SK-N-SH (cell line): Measurements from ENCODE around the gene REG1A. TPM values are rescaled to one million over a fixed set of nuclear protein-coding genes. Genes with fewer than 3 reads are reported as not detected.

Experiments used
- CTCF ChIA-PET: fragments of 300-600, 350-600 bp; formaldehyde crosslinking; extraction: SDS; loops from one replicate; lab custom pipeline; 2021; lab: Yijun Ruan, JAX
- POLR2A ChIA-PET: fragments of 350-600 bp; sonication (Branson Sonifier 250); formaldehyde crosslinking; extraction: SDS; loops from one replicate; lab custom pipeline; 2020; ENCODE audit warnings: antibody characterized with exemption, inconsistent platforms; lab: Yijun Ruan, JAX
- DNase-seq: peaks from one replicate; pipeline ENCODE4 v3.0.0; 2012
- H2AFZ ChIP-seq: fragments of 200-600 bp; sonication (generic); 2 replicates; pipeline ENCODE4 v1.8.1; 2016; ENCODE audit warnings: antibody characterized with exemption, mild to moderate bottlenecking, low read depth
- H3F3A ChIP-seq: fragments of 200-600 bp; sonication (generic); replicated peaks from 2 replicates; pipeline ENCODE3; 2016; ENCODE audit warnings: antibody characterized with exemption, mild to moderate bottlenecking; ENCODE audit not compliant: insufficient read depth
- H3K27ac ChIP-seq, 2 experiments: fragments of 200-500 bp in 1 of 2; fragments of 200-600 bp in 1 of 2; sonication (Bioruptor generic) in 1 of 2; sonication (generic), shearing (Covaris generic) in 1 of 2; 2 replicates each; pipeline versions ENCODE4 v1.5.1 to v1.6.1; 2014 to 2016; ENCODE audit warnings: low read depth in 2 of 2, inconsistent platforms in 1 of 2, low read length in 1 of 2, mild to moderate bottlenecking in 1 of 2, mixed read lengths in 1 of 2
- H3K27me3 ChIP-seq: fragments of 200-600 bp; sonication (generic), shearing (Covaris generic); 2 replicates; pipeline ENCODE4 v1.6.1; 2016; ENCODE audit warnings: mixed run types; ENCODE audit not compliant: insufficient read depth
- H3K36me3 ChIP-seq, 2 experiments: fragments of 200-500 bp in 1 of 2; fragments of 200-600 bp in 1 of 2; sonication (Bioruptor generic) in 1 of 2; sonication (generic) in 1 of 2; replicated peaks in 1 of 2; 2 replicates each; pipeline versions ENCODE3 to v1.5.1; 2014 to 2016; ENCODE audit warnings: low read length in 1 of 2, mild to moderate bottlenecking in 1 of 2; ENCODE audit not compliant: insufficient read depth in 2 of 2, control insufficient read depth in 1 of 2
- H3K4me1 ChIP-seq, 2 experiments: fragments of 200-500 bp in 1 of 2; fragments of 200-600 bp in 1 of 2; sonication (Bioruptor generic) in 1 of 2; sonication (generic), shearing (Covaris generic) in 1 of 2; 2 replicates each; pipeline versions ENCODE4 v1.5.1 to v1.6.1; 2014 to 2016; ENCODE audit warnings: low read depth in 1 of 2, low read length in 1 of 2, mixed run types in 1 of 2; ENCODE audit not compliant: insufficient read depth in 2 of 2, control insufficient read depth in 1 of 2
- H3K4me2 ChIP-seq: fragments of 200-600 bp; sonication (generic), shearing (Covaris generic); 2 replicates; pipeline ENCODE4 v1.6.1; 2017; ENCODE audit warnings: mixed run types
- H3K4me3 ChIP-seq, 2 experiments: fragments of 200-500 bp in 1 of 2; fragments of 200-600 bp in 1 of 2; sonication (Bioruptor generic) in 1 of 2; sonication (generic), shearing (Covaris generic) in 1 of 2; 2 replicates each; pipeline versions ENCODE4 v1.5.1 to v1.8.1; 2014 to 2016; ENCODE audit warnings: low read depth in 2 of 2, inconsistent platforms in 1 of 2, low read length in 1 of 2, mild to moderate bottlenecking in 1 of 2, mixed read lengths in 1 of 2, moderate library complexity in 1 of 2
- H3K79me2 ChIP-seq: fragments of 200-600 bp; sonication (generic); 2 replicates; pipeline ENCODE4 v1.8.1; 2017; ENCODE audit warnings: mild to moderate bottlenecking; ENCODE audit not compliant: insufficient read depth
- H3K9ac ChIP-seq: fragments of 200-600 bp; sonication (generic); 2 replicates; pipeline ENCODE4 v1.6.1; 2017; ENCODE audit warnings: mixed run types
- H3K9me2 ChIP-seq: fragments of 200-600 bp; sonication (generic); 2 replicates; pipeline ENCODE4 v1.6.1; 2017; ENCODE audit warnings: mixed run types
- H3K9me3 ChIP-seq: fragments of 200-600 bp; sonication (generic); 2 replicates; pipeline ENCODE4 v1.6.1; 2017; ENCODE audit warnings: mixed run types, mild to moderate bottlenecking, moderate library complexity
- H4K20me1 ChIP-seq: fragments of 200-600 bp; sonication (generic); 2 replicates; pipeline ENCODE4 v1.6.1; 2017; ENCODE audit warnings: mild to moderate bottlenecking, mixed run types; ENCODE audit not compliant: insufficient read depth
- CHD2 ChIP-seq: fragments of 150-350 bp; IDR thresholded peaks from 2 replicates; pipeline ENCODE4 v1.6.1; 2018; ENCODE audit warnings: low read length; ENCODE audit not compliant: partially characterized antibody
- EZH2phosphoT487 ChIP-seq: fragments of 200-600 bp; sonication (generic); IDR thresholded peaks from 2 replicates; pipeline ENCODE4 v1.6.1; 2017; ENCODE audit warnings: low read depth, mixed run types, mild to moderate bottlenecking, antibody characterized with exemption, moderate library complexity, borderline replicate concordance
- FOXM1 ChIP-seq: IDR thresholded peaks from 2 replicates; pipeline ENCODE4 v1.4.0; 2012; ENCODE audit warnings: low read depth, mild to moderate bottlenecking
- GABPA ChIP-seq: IDR thresholded peaks from 2 replicates; pipeline ENCODE4 v1.4.0; 2012; ENCODE audit warnings: low read depth, mild to moderate bottlenecking
- GATA2 ChIP-seq: sonication (generic); formaldehyde crosslinking; IDR thresholded peaks from 2 replicates; pipeline ENCODE4 v1.5.0; 2020; ENCODE audit warnings: mild to moderate bottlenecking, missing genetic modification reagents
- NFIC ChIP-seq: IDR thresholded peaks from 2 replicates; pipeline ENCODE4 v1.4.0; 2012; ENCODE audit warnings: borderline replicate concordance
- RXRA ChIP-seq: IDR thresholded peaks from 2 replicates; pipeline ENCODE4 v1.4.0; 2012; ENCODE audit warnings: low read depth, mild to moderate bottlenecking, borderline replicate concordance
- WGBS: methylation state at CpG from one replicate; pipeline ENCODE4 v1.1.6; 2017; ENCODE audit warnings: low lambda C conversion rate; 5-methylcytosine and 5-hydroxymethylcytosine counted together
- polyA plus RNA-seq, 3 experiments: library from polyadenylated mRNA; depleted of rRNA; stranded (reverse); fragments of >200 nt; gene quantifications; 2 replicates each; pipeline ENCODE4 v1.2.3, GENCODE V29; 2012
- TF ChIP-seq, protein P1 (sequence below): IDR thresholded peaks from 2 replicates; pipeline ENCODE4 v1.6.1; 2012; ENCODE audit warnings: mild to moderate bottlenecking, low read depth, low read length, moderate library complexity
- TF ChIP-seq, protein P2 (sequence below): IDR thresholded peaks from 2 replicates; pipeline ENCODE4 v1.4.0; 2012; ENCODE audit warnings: low read depth
- TF ChIP-seq, protein P3 (sequence below): fragments of 200-600 bp; sonication (generic); IDR thresholded peaks from 2 replicates; pipeline ENCODE4 v1.6.1; 2017; ENCODE audit warnings: antibody characterized with exemption, mild to moderate bottlenecking, moderate library complexity
- TF ChIP-seq, protein P4 (sequence below): IDR thresholded peaks from 2 replicates; pipeline ENCODE4 v1.4.0; 2012; ENCODE audit warnings: low read depth, borderline replicate concordance
- TF ChIP-seq, protein P5 (sequence below): IDR thresholded peaks from 2 replicates; pipeline ENCODE4 v1.4.0; 2012; ENCODE audit warnings: low read depth, borderline replicate concordance
- TF ChIP-seq, protein P6 (sequence below): IDR thresholded peaks from 2 replicates; pipeline ENCODE4; 2012

Gene REG1A
- polyA plus RNA-seq, 1 of the 3 experiments (the other 2 are of a cell fraction): not detected

DNA sequence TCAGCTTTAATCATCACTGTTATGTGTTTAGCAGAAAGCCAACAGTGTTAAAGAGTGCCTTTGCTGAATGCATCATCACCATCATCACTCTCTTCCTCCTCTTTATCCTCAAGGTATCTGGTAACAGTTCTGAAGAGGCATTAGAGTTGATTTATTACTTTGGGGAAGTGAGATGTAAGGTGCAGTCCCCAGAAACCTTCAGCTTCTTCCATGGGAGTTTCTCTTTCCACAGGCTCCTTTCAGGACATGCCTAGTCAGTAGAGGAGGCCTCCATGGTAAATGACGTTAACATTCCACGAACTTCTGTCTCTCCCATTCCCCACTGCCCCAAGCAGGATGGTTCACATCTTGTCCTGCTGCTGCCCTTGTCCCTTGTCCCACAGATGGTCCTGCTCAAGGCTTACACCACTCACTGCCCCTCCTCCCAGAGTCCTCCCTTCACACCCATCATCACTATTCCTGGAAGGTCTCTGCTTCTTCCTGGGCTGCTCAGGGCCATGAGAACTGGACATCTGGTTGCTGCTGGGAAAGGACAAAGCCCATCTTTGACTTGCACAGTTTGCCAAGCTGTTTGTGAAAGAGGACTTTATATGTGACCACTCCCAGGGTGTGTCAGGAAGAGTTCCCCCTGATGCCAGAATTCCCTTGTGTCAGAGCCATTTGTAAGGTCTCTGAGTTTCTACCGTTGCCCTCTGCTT lies 5.3 kb upstream of the REG1A start:
- Histone ChIP-seq H3K9ac (no peak overlapping the region), H3K27ac (no peak overlapping the region), H3K4me2 (no peak overlapping the region), H3K36me3 (no peaks in the 10 kb centered on the region), H3K4me3 (no peak overlapping the region), H3K79me2 (no peaks in the 10 kb centered on the region), H2AFZ (no peak overlapping the region), H3K9me2 (no peaks in the 10 kb centered on the region), H4K20me1 (no peaks in the 10 kb centered on the region), H3K27me3 (no peaks in the 10 kb centered on the region), H3K4me1 (no peaks in the 10 kb centered on the region), H3F3A (no peaks in the 10 kb centered on the region), H3K9me3 (no peaks in the 10 kb centered on the region)
- no peak for DNase-seq
- CTCF ChIA-PET: no interaction called here
- POLR2A ChIA-PET: no interaction called here
- TF ChIP-seq, protein P1, sequence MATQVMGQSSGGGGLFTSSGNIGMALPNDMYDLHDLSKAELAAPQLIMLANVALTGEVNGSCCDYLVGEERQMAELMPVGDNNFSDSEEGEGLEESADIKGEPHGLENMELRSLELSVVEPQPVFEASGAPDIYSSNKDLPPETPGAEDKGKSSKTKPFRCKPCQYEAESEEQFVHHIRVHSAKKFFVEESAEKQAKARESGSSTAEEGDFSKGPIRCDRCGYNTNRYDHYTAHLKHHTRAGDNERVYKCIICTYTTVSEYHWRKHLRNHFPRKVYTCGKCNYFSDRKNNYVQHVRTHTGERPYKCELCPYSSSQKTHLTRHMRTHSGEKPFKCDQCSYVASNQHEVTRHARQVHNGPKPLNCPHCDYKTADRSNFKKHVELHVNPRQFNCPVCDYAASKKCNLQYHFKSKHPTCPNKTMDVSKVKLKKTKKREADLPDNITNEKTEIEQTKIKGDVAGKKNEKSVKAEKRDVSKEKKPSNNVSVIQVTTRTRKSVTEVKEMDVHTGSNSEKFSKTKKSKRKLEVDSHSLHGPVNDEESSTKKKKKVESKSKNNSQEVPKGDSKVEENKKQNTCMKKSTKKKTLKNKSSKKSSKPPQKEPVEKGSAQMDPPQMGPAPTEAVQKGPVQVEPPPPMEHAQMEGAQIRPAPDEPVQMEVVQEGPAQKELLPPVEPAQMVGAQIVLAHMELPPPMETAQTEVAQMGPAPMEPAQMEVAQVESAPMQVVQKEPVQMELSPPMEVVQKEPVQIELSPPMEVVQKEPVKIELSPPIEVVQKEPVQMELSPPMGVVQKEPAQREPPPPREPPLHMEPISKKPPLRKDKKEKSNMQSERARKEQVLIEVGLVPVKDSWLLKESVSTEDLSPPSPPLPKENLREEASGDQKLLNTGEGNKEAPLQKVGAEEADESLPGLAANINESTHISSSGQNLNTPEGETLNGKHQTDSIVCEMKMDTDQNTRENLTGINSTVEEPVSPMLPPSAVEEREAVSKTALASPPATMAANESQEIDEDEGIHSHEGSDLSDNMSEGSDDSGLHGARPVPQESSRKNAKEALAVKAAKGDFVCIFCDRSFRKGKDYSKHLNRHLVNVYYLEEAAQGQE: no peak
- TF ChIP-seq, protein P2, sequence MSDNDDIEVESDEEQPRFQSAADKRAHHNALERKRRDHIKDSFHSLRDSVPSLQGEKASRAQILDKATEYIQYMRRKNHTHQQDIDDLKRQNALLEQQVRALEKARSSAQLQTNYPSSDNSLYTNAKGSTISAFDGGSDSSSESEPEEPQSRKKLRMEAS: no peak
- no peak for TF ChIP-seq FOXM1
- TF ChIP-seq CHD2: no peak
- TF ChIP-seq GABPA: no peak
- TF ChIP-seq, protein P3, sequence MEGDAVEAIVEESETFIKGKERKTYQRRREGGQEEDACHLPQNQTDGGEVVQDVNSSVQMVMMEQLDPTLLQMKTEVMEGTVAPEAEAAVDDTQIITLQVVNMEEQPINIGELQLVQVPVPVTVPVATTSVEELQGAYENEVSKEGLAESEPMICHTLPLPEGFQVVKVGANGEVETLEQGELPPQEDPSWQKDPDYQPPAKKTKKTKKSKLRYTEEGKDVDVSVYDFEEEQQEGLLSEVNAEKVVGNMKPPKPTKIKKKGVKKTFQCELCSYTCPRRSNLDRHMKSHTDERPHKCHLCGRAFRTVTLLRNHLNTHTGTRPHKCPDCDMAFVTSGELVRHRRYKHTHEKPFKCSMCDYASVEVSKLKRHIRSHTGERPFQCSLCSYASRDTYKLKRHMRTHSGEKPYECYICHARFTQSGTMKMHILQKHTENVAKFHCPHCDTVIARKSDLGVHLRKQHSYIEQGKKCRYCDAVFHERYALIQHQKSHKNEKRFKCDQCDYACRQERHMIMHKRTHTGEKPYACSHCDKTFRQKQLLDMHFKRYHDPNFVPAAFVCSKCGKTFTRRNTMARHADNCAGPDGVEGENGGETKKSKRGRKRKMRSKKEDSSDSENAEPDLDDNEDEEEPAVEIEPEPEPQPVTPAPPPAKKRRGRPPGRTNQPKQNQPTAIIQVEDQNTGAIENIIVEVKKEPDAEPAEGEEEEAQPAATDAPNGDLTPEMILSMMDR: no peak
- no peak for TF ChIP-seq NFIC
- TF ChIP-seq, protein P4, sequence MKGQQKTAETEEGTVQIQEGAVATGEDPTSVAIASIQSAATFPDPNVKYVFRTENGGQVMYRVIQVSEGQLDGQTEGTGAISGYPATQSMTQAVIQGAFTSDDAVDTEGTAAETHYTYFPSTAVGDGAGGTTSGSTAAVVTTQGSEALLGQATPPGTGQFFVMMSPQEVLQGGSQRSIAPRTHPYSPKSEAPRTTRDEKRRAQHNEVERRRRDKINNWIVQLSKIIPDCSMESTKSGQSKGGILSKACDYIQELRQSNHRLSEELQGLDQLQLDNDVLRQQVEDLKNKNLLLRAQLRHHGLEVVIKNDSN: no peak
- TF ChIP-seq RXRA: no peak
- TF ChIP-seq, protein P5, sequence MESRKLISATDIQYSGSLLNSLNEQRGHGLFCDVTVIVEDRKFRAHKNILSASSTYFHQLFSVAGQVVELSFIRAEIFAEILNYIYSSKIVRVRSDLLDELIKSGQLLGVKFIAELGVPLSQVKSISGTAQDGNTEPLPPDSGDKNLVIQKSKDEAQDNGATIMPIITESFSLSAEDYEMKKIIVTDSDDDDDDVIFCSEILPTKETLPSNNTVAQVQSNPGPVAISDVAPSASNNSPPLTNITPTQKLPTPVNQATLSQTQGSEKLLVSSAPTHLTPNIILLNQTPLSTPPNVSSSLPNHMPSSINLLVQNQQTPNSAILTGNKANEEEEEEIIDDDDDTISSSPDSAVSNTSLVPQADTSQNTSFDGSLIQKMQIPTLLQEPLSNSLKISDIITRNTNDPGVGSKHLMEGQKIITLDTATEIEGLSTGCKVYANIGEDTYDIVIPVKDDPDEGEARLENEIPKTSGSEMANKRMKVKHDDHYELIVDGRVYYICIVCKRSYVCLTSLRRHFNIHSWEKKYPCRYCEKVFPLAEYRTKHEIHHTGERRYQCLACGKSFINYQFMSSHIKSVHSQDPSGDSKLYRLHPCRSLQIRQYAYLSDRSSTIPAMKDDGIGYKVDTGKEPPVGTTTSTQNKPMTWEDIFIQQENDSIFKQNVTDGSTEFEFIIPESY: no peak
- TF ChIP-seq, protein P6, sequence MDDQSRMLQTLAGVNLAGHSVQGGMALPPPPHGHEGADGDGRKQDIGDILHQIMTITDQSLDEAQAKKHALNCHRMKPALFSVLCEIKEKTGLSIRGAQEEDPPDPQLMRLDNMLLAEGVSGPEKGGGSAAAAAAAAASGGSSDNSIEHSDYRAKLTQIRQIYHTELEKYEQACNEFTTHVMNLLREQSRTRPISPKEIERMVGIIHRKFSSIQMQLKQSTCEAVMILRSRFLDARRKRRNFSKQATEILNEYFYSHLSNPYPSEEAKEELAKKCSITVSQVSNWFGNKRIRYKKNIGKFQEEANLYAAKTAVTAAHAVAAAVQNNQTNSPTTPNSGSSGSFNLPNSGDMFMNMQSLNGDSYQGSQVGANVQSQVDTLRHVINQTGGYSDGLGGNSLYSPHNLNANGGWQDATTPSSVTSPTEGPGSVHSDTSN: no peak
- TF ChIP-seq GATA2 (CRISPR knock-in tag): no peak
- TF ChIP-seq EZH2phosphoT487: no peak
- WGBS: 7% methylated on average over 3 of the region's 3 CpGs
